ENCODE results near the gene MRPS18B. TPM values are rescaled to one million over a fixed set of nuclear protein-coding genes. Genes with fewer than 3 reads are reported as not detected.

Gene MRPS18B
- total and polyA plus RNA-seq, 2 of the 13 experiments (the other 11 are each of a cell fraction or from before 2014, with no cell fraction given) = 125 to 131 TPM

DNA sequence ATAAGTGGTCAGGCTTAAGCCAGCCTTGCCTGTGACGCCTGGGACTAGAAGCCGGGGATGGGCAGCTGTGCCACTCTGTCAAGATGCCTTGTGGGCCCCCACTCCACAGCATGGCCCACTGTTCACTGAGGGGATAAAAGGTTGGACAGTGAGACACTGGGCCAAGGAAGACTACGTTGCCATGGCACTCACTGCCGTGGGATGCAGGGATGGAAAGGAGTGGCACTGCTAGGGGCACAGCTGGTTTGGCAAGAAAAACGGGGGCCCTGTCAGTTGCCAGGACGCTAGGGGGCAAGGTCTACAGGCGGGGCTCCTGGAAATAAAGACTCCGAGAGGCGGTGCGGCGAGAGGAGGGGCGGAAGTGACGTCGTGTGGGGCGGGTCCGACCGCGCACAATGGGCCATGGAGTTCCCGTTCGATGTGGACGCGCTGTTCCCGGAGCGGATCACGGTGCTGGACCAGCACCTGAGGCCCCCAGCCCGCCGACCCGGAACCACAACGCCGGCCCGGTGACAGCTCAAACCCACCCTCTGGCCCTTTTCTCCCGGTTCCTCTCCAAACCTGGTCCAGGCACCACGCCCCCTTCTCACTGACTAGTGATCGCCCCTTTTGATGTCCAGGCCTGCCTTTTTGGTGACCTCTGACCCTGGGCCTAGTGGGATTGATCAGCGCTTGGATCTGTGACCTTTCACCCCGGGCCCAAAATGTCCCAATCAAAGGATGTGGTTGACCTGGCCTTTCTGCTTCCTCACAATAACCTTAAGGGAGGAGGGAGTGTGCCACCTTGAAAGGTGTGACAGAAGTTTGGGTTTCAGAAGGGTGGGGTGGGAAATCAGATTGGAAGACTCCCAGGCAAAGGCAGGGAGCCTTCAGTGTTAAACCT lies 9.1 kb downstream of the MRPS18B start, which contains the start of gene ATAT1 (continued):
- TF ChIP-seq, protein P1, sequence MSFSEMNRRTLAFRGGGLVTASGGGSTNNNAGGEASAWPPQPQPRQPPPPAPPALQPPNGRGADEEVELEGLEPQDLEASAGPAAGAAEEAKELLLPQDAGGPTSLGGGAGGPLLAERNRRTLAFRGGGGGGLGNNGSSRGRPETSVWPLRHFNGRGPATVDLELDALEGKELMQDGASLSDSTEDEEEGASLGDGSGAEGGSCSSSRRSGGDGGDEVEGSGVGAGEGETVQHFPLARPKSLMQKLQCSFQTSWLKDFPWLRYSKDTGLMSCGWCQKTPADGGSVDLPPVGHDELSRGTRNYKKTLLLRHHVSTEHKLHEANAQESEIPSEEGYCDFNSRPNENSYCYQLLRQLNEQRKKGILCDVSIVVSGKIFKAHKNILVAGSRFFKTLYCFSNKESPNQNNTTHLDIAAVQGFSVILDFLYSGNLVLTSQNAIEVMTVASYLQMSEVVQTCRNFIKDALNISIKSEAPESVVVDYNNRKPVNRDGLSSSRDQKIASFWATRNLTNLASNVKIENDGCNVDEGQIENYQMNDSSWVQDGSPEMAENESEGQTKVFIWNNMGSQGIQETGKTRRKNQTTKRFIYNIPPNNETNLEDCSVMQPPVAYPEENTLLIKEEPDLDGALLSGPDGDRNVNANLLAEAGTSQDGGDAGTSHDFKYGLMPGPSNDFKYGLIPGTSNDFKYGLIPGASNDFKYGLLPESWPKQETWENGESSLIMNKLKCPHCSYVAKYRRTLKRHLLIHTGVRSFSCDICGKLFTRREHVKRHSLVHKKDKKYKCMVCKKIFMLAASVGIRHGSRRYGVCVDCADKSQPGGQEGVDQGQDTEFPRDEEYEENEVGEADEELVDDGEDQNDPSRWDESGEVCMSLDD (CRISPR knock-in tag; IDR thresholded peaks at IDR 0.05; ENCODE audit: borderline replicate concordance) = no peak
- TF ChIP-seq ZNF180 (CRISPR knock-in tag; IDR thresholded peaks at IDR 0.05; ENCODE audit: borderline replicate concordance, low read depth) = no peak
- TF ChIP-seq RBM39 (IDR thresholded peaks at IDR 0.05; ENCODE audit: low read depth, low read length, poor library complexity, severe bottlenecking) = peak; percentile 90
- TF ChIP-seq KMT2A (CRISPR knock-in tag; IDR thresholded peaks at IDR 0.05) = peak; percentile 56; the same call in 1 of the 2 replicates
- TF ChIP-seq ZNF83 (CRISPR knock-in tag; IDR thresholded peaks at IDR 0.05; ENCODE audit: borderline replicate concordance) = no peak
- no peak for TF ChIP-seq HOXA7 (CRISPR knock-in tag; IDR thresholded peaks at IDR 0.05)
- TF ChIP-seq ZFP36L2 (CRISPR knock-in tag; IDR thresholded peaks at IDR 0.05) = no peak
- no peak for TF ChIP-seq NR3C1 (CRISPR knock-in tag; IDR thresholded peaks at IDR 0.05)
- peak; percentile 95 for TF ChIP-seq RBFOX2 (IDR thresholded peaks at IDR 0.05; ENCODE audit: low read depth, low read length)
- TF ChIP-seq ZNF468 (CRISPR knock-in tag; IDR thresholded peaks at IDR 0.05) = no peak
- TF ChIP-seq SOX5 (CRISPR knock-in tag; IDR thresholded peaks at IDR 0.05; ENCODE audit: borderline replicate concordance) = peak; percentile 40; the same call in 1 of the 2 replicates
- TF ChIP-seq, protein P2, sequence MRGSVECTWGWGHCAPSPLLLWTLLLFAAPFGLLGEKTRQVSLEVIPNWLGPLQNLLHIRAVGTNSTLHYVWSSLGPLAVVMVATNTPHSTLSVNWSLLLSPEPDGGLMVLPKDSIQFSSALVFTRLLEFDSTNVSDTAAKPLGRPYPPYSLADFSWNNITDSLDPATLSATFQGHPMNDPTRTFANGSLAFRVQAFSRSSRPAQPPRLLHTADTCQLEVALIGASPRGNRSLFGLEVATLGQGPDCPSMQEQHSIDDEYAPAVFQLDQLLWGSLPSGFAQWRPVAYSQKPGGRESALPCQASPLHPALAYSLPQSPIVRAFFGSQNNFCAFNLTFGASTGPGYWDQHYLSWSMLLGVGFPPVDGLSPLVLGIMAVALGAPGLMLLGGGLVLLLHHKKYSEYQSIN (CRISPR knock-in tag; IDR thresholded peaks at IDR 0.05; ENCODE audit: borderline replicate concordance) = no peak
- no peak for TF ChIP-seq CCDC6 (CRISPR knock-in tag; IDR thresholded peaks at IDR 0.05)
- no peak for TF ChIP-seq ZNF354B (CRISPR knock-in tag; IDR thresholded peaks at IDR 0.05)
- peak; percentile 41; the same call in 1 of the 2 replicates for TF ChIP-seq FOSL2 (CRISPR knock-in tag; IDR thresholded peaks at IDR 0.05)
- TF ChIP-seq IKZF1 (IDR thresholded peaks at IDR 0.05) = no peak
- TF ChIP-seq ZNF317 (CRISPR knock-in tag; IDR thresholded peaks at IDR 0.05) = peak; percentile 26; the same call in 1 of the 2 replicates
- no peak for TF ChIP-seq GMEB2 (CRISPR knock-in tag; IDR thresholded peaks at IDR 0.05; ENCODE audit: low read depth)
- TF ChIP-seq ZNF619 (CRISPR knock-in tag; IDR thresholded peaks at IDR 0.05) = no peak; the same call in none of the 2 replicates
- TF ChIP-seq ZNF367 (CRISPR knock-in tag; IDR thresholded peaks at IDR 0.05; ENCODE audit: borderline replicate concordance) = no peak

All from HepG2 (cell line).